ENCODE data around the gene AGTR1. TPM values are rescaled to one million over a fixed set of nuclear protein-coding genes. Genes with fewer than 3 reads are reported as not detected.

The AGTR1 gene
- total RNA-seq, 4 donors from 2014 or later: 11.0 to 28.2 (median 21.8) TPM

DNA sequence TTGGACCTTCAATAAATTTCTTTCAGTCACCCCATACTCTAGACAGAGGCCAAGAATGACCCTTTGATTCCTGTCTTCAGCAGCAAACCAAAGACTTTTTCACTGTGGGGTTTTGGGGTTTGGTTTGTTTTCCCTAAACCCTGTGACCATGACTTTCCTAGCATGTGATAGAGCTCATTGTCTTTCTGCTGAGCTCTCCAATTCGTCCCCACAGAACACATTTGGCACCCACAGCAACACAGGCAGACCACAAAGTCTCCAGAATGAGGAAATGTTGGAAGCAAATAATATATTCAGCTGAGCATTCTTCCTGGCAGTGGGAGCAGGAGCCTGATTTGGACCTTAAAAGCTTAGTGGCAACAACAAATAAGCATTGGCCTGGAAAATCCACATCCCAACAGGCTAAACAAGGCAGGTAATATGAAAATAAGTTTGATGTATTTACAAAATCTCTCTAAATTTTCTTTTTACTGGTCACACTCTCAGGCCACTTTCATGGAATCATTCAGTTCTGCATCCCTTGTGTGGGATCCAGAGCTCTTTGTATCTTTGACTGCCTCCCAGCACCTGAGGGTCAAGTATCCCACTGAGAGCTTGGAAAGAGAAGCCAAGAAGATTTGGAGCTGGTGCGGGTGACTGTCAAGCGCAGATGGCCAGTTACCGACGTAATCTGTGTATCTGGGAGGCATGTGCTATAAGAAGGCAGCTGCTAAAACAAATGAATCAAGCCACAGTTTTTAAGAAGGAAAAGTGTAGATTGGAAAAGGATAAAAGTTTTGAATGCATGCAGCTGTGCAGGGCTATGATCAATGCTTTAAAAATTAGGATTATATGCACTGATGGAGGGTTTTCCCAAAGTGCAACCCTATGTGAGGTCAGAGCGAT lies 93.4 kb downstream of the AGTR1 start:
- Histone ChIP-seq H3K4me3 (replicated peaks in 1 of 3) (no peak overlapping the region), H3K27me3 (no peaks in the 10 kb centered on the region), H3K4me1 (no peaks in the 10 kb centered on the region), H3K9me3 (no peaks in the 10 kb centered on the region), H3K36me3 (no peaks in the 10 kb centered on the region), H3K27ac (no peak overlapping the region)
- TF ChIP-seq POLR2A (IDR thresholded peaks at IDR 0.05): no peak
- TF ChIP-seq, protein P1, sequence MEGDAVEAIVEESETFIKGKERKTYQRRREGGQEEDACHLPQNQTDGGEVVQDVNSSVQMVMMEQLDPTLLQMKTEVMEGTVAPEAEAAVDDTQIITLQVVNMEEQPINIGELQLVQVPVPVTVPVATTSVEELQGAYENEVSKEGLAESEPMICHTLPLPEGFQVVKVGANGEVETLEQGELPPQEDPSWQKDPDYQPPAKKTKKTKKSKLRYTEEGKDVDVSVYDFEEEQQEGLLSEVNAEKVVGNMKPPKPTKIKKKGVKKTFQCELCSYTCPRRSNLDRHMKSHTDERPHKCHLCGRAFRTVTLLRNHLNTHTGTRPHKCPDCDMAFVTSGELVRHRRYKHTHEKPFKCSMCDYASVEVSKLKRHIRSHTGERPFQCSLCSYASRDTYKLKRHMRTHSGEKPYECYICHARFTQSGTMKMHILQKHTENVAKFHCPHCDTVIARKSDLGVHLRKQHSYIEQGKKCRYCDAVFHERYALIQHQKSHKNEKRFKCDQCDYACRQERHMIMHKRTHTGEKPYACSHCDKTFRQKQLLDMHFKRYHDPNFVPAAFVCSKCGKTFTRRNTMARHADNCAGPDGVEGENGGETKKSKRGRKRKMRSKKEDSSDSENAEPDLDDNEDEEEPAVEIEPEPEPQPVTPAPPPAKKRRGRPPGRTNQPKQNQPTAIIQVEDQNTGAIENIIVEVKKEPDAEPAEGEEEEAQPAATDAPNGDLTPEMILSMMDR (IDR thresholded peaks at IDR 0.05): no peak
- intact Hi-C loops (cut with DNase I): no loop called here
- WGBS, 2 donors: 63 to 69% methylated on average over 6 of the region's 6 CpGs
- no peak for DNase-seq

DNA sequence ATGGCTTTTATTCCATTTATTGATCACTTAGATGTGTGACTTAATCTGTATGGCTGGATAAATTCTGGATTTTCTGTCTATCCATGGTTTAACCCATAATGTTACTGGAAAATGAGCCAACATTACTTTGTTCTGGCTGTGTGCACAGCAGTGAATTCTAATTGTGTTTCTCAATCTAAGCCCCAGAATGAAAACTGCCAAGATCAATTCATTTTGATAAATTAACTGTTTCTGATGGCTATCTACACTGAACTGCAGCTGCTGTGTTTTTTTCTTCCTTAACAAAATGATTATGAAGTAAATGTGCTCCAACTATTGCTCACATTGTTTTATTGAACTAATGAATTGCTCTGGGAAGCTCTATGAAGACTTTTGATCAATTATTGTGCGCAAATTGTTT lies 94.2 kb downstream of the AGTR1 start:
- Histone ChIP-seq H3K4me3 (replicated peaks in 1 of 3) (no peak overlapping the region), H3K36me3 (no peaks in the 10 kb centered on the region), H3K27ac (no peak overlapping the region), H3K9me3 (no peaks in the 10 kb centered on the region), H3K27me3 (no peaks in the 10 kb centered on the region), H3K4me1 (no peaks in the 10 kb centered on the region)
- intact Hi-C loops (cut with DNase I): no loop called here
- no peak for DNase-seq
- 98 to 100% methylated on average over 1 of the region's 1 CpG for WGBS, 2 donors
- no peak for TF ChIP-seq POLR2A (IDR thresholded peaks at IDR 0.05)
- TF ChIP-seq, protein P1 (IDR thresholded peaks at IDR 0.05): no peak

DNA sequence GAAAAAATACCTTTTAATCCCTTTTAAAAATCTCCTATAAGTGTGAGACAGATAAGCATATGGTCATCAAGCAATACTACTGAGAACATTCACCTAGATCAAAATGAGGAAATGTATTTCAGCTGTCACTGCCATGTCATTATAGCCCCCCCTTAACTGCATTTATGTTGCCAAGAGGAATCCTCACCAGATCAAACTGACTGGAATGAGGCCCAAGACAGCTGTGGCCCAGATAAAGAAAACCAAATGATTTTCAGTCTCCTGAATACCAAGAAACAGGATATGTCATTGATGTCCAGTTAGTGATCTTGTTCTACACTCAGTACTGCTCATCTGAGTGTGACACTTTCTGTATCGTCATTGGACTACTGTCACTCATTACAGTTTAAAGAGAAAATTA lies 94.8 kb downstream of the AGTR1 start:
- H3K36me3 ChIP-seq: no peaks in the 10 kb centered on the region
- no peaks in the 10 kb centered on the region for H3K4me1 ChIP-seq
- H3K27me3 ChIP-seq: no peaks in the 10 kb centered on the region
- TF ChIP-seq POLR2A (IDR thresholded peaks at IDR 0.05): no peak
- TF ChIP-seq, protein P1 (IDR thresholded peaks at IDR 0.05): no peak
- H3K4me3 ChIP-seq (replicated peaks in 1 of 3): no peak overlapping the region
- WGBS, 2 donors: 84 to 85% methylated on average over 1 of the region's 1 CpG
- intact Hi-C loops (cut with DNase I): no loop called here
- DNase-seq: no peak
- no peaks in the 10 kb centered on the region for H3K9me3 ChIP-seq
- no peak overlapping the region for H3K27ac ChIP-seq

Small RNA genes lying within 50 kb of the gene (small RNA-seq; reads per million reads assigned to genes)
- gene RPL38P1: not detected

Other genes starting within 250 kb of the AGTR1 start
- 1 to 10 TPM in 1 of 4 donors, not detected in 3; 1.1 TPM for gene CPB1, start 129.9 kb downstream of the AGTR1 start, total RNA-seq
- 1 to 10 TPM in 1 of 4 donors, under 1 TPM in 3; 0.38 to 4.6 (median 0.56) TPM for gene CPA3, start 167.4 kb downstream of the AGTR1 start, total RNA-seq